NB4 (cell line): ENCODE data around the gene MYBPHL.

Source experiments
- MAX ChIP-seq: IDR thresholded peaks from 2 replicates; pipeline ENCODE4 v1.6.1; 2011; ENCODE audit warnings: low read depth, low read length
- POLR2A ChIP-seq: IDR thresholded peaks from 2 replicates; pipeline ENCODE4 v1.6.1; 2011; ENCODE audit warnings: mild to moderate bottlenecking; ENCODE audit not compliant: insufficient read length; ENCODE audit errors: extremely low read depth
- TF ChIP-seq, protein P1 (sequence below): IDR thresholded peaks from one replicate; pipeline ENCODE4 v1.5.1; 2012; ENCODE audit warnings: low read depth, low read length

DNA sequence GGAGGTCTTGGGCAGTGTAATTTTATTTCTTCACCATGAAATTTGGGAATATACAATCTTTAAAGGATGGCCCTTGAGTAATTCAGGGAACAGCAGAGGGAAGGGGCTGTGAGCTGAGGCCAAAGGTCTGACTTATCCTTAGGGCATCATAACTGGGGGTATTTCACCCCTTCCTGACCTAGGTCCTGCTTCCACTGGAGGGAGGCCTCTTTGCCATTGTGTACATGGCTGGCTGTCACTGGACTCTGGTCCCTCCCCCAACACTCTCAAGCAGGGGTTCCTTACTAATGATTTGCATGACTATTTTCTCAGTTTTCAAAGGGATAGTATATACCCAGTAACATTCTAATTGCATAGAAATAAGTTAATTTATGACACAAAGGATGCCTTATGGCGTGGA is 16.7 kb downstream of the MYBPHL start:
- TF ChIP-seq, protein P1, sequence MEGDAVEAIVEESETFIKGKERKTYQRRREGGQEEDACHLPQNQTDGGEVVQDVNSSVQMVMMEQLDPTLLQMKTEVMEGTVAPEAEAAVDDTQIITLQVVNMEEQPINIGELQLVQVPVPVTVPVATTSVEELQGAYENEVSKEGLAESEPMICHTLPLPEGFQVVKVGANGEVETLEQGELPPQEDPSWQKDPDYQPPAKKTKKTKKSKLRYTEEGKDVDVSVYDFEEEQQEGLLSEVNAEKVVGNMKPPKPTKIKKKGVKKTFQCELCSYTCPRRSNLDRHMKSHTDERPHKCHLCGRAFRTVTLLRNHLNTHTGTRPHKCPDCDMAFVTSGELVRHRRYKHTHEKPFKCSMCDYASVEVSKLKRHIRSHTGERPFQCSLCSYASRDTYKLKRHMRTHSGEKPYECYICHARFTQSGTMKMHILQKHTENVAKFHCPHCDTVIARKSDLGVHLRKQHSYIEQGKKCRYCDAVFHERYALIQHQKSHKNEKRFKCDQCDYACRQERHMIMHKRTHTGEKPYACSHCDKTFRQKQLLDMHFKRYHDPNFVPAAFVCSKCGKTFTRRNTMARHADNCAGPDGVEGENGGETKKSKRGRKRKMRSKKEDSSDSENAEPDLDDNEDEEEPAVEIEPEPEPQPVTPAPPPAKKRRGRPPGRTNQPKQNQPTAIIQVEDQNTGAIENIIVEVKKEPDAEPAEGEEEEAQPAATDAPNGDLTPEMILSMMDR, result no peak
- TF ChIP-seq POLR2A, result no peak
- TF ChIP-seq MAX, result no peak
